ELF-1 (cell line): ENCODE data around the gene RAB5IF.
"Not testable (repeated sequence)": the region's sequence is repeated elsewhere in the genome, so short reads cannot be mapped to it uniquely, and the experiment has no call there.

Experiments used
- DNase-seq: peaks from one replicate; pipeline ENCODE4 v3.0.0-alpha.2; 2016; ENCODE audit warnings: low read depth, low spot score

Gene RAB5IF

DNA sequence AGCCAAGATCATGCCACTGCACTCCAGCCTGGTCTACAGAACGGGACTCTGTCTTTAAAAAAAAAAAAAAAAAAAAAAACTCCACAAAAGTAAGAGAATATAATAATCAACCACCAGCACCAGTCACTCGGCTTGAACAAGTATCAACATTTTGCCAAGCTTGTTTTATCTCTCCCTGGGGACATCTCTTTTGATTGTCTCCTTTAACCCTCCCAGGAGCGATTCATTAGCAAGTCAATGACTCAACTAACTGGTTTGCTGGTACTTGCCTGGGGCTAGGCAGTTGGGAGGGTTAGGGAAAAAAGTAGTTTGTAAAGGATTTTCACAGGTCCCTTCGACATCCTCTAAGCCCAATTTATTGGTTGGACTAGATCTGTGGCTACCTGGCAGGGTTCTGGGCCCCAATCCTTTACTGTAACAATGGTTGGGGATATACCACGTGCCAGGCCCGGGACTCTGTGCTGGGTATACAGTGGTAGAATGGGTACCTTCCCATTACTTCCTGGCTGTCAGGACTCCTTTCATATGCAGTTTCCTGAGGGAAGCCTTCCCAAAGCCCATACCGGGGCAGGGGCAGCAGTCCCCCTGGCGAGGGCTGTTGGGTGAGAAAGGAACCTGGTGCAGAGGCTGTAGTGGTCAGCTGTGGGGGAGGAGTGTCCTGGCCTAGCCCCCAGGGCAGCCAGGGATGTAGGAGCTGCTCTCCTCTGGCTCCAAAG is 20.0 kb upstream of the RAB5IF start:
- peak; percentile 96 for DNase-seq

GRCh38 chr20:36587388-36588070 is 18.1 kb upstream of the RAB5IF start:
- no peak for DNase-seq

DNA sequence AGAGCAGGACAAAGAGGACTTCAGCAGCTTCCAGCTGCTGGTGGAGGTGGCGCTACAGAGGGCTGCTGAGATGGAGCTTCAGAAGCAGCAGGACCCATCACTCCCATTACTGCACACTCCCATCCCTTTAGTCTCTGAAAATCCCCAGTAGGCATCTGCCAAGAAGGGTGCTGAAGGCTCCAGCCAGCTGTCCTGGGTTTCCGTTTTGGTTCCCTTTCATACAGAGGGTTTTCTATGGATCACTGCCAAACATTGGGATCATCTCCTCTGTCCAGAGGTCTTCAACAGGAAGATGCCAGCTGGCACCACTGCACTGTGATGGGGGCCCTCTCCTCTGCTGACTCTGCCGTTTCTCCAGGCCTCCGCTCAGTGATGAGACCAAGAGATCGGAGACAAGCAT is 14.3 kb upstream of the RAB5IF start:
- DNase-seq = no peak

GRCh38 chr20:36591854-36592641 is 13.5 kb upstream of the RAB5IF start:
- DNase-seq = peak; percentile 85

- no peak for DNase-seq
Observed at GRCh38 chr20:36593347-36593929, 12.1 kb upstream of the RAB5IF start.

DNA sequence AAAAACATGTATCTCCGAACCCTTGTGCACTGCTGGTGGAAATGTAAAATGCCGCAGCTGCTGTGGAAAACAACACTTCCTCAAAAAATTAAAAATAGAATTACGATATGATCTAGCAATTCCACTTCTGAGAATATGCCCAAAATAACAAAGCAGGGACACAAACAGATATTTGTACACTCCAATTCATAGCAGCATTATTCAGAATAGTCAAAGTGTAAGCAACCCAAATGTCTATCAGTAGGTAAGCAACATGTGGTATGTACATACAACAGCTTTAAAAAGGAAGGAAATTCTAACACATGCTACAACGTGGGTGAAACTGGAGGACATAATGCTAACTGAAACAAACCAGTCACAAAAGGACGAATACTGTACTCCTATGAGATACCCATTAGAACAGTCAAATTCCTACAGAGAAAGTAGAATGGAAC is 5.7 kb upstream of the RAB5IF start:
- no peak for DNase-seq

DNA sequence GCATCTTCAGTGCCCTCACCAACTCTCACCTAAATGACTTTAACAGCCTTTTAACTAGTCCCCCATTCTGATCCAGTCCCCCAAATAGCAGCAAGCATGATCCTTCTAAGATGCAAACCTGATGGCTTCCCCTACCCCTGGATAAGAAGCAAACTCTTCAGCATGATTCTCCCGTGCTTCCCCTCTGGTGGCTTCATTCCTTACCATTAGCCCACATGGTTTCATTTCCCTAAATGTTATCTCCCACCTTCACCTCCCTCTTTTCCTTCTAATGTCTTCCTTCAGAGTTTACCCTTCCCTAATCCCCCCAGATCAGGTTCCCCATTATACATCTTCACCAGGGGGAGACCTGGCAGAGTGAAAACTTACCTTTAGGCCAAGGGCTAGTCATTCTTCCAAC is 4.0 kb upstream of the RAB5IF start:
- DNase-seq = no peak

GRCh38 chr20:36604952-36605398 is 604 bp upstream of the RAB5IF start:
- no peak for DNase-seq

DNA sequence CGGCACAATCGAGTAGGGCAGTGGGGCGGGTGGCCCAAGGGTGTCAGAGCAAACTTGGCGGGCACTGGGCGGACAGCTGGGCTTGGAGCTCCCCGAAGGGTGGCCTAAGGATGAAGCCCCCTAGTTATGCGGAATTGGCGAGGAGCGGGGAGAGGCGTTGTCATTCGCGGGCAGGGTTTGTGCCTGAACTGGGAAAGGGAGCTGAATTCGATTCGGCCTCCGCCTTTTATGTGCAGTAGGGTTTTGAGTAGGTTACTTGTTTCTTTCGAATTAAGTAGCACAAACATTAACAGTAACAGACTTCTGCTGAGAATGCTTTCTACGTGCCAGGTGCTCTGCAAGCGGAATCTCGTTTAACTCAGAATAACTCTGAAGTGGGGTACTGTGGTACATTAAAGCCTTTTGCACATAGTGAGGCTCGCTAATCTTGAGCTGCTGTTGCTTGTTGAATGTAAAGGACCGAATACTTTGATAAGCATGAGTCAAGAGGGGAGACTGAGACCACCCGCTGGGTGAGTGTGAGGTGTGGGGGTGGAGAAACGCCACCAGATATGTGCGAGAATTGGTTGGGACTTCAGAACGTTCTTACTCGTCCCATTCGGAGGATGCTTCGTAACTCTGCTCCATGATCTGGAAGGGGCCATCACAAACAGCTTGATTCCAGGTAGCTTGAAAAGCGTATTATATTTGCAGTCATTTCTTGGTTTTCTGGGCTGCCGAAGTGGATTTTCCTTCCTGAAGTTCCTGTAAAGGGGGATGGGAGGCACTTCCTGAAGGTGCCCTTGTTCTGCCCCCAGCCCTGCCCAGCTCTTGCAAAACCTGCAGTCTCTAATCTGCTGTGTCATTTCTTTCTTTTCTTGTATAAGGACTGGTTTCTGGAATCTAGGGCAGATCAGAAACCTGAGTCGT is 833 bp downstream of the RAB5IF start:
- DNase-seq = peak; percentile 45

DNA sequence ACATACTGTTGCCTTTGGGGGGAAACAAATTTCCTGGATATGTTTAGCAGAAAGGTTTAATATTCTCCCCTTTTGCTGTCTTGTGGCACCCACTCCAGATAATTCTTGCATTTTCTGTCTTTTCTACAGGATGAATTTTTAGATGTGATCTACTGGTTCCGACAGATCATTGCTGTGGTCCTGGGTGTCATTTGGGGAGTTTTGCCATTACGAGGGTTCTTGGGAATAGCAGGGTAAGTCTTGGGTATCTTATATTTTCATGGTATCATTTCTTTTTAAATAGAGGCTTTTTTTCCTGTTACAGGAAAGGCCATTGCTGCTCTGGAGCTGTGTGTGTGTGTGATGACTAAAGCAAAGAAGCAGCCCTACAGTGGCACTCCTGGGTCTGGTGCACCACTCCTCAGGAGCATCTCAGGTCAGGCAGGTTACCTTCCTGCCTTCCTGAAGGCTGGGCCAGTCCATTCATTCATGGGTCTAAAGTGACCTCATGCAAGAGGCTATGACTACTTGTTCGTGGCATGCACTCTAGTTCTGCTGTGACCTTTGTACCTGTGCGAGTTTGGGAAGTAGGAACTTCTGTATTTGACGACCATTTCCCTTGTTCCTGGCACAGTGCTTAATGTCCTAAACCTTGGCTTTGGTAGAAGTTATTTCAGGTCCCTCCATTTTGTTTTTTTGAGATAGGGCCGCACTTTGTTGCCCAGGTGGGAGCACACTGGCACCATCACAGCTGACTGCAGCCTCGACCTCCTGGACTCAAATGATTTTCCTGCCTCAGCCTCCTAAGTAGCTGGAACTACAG is 2.2 kb downstream of the RAB5IF start:
- DNase-seq = no peak

DNA sequence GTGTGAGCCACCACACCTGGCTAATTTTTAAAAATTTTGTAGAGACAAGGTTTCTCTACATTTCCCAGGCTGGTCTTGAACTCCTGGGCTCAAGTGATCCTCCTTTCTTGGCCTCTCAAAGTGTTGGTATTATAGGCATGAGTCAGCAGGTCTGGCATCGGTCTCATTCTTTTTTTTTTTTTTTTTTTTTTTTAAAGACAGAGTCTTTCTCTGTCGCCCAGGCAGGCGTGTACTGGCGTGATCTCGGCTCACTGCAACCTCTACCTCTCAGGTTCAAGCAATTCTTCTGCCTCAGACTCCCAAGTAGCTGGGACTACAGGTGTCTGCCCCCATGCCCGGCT is 2.8 kb downstream of the RAB5IF start:
- DNase-seq = not testable (repeated sequence)

DNA sequence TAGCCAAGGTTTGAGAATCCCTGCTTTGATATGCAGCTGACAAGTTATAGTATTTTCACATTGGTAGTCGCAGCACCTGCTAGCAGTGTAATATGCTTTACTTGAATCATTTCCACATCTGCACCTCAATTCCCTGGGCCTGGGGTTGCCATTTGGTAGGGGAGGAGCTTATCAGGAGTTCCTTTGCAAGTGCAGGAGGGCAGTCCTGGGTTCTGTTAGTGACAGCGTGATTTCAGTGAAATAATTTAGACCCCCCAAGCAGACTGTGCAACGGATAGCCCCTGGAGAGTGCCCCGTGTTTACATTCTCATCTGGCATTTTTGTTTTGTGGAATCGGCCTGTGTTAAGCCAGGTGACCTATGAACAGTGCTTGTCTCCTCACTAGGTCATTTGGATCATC is 6.0 kb downstream of the RAB5IF start:
- no peak for DNase-seq

DNA sequence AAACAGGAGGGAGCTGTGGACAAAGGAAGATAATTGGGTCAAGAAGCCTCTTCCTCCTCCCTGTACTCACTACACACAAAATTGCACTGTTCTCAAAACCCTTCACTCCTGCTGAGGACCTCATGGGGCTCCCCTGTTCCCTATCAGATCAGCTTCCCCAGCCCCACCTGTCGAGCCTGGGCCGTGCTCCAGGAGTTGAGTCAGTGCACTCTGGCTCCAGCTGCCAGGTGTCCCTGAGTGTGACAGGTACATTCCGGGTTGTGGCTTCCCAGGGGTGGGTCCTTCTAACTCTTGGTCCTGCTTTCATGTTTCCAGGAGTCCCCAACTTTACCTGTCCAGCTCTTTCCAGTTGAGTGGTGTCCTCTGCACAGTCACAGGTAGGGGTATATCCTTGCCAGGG is 8.4 kb downstream of the RAB5IF start:
- no peak for DNase-seq

- DNase-seq = no peak
Observed at GRCh38 chr20:36614781-36615557, 9.4 kb downstream of the RAB5IF start.

DNA sequence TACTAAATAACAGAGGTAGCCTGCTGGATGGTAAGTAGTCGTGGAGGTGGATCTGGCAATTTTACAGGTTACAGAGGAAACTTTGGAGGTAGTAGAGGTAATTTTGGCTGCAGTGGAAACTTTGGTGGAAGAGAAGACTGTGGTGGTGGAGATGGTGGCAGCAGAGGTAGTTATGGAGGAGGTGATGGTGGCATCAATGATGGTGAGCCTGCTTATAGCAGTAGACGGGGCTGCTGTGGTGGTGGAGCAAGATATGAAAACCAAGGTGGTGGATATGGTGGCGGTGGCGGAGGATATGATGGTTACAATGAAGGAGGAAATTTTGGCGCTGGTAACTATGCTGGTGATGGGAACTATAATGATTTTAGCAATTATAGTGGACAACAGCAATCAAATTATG is 15.3 kb downstream of the RAB5IF start:
- no peak for DNase-seq

- DNase-seq = no peak
Observed at GRCh38 chr20:36623444-36623843, 17.9 kb downstream of the RAB5IF start.

- DNase-seq = peak; percentile 67
Observed at GRCh38 chr20:36624068-36624943, 18.7 kb downstream of the RAB5IF start.

GRCh38 chr20:36624944-36625324 is 19.4 kb downstream of the RAB5IF start:
- DNase-seq = no peak

GRCh38 chr20:36628076-36628475 is 22.5 kb downstream of the RAB5IF start:
- no peak for DNase-seq
